Vagina (tissue), 2 donors: ENCODE results near the gene RAB3B.

ENCODE experiments used
- POLR2A ChIP-seq, 2 donors: fragments of 450-650 bp; IDR thresholded peaks; one replicate each; pipeline ENCODE4 v1.6.1; 2017; ENCODE audit warnings: antibody characterized with exemption in 2 of 2, mild to moderate bottlenecking in 2 of 2, moderate library complexity in 2 of 2
- TF ChIP-seq, protein P1 (sequence below), 3 experiments: fragments of 450-650 bp in 2 of 3; fragments of 200-600 bp in 1 of 3; sonication (generic) in 1 of 3; IDR thresholded peaks; one replicate each; pipeline ENCODE4 v1.5.1; 2017 to 2019; ENCODE audit warnings: antibody characterized with exemption in 3 of 3, mild to moderate bottlenecking in 2 of 3, moderate library complexity in 2 of 3

DNA sequence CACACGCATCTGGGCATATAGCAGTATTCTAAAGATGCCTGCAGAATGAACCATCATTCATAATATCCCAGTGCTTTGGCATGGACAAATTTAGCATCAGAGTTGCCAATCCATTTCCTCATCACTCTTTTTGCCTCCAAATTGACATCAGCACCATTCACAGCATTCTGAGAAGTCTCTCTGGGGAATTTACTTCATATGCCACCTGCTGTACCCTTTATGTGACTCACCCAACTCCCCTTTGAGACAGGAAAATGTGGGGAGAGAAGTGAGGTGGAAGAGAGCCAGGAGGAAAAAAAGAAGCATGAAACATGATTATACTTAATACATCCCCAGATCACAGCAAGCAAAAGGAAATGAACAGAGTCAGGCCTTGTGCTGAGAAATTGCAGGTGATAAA lies 37.4 kb downstream of the RAB3B start:
- TF ChIP-seq POLR2A (IDR thresholded peaks at IDR 0.05), result no peak
- TF ChIP-seq, protein P1, sequence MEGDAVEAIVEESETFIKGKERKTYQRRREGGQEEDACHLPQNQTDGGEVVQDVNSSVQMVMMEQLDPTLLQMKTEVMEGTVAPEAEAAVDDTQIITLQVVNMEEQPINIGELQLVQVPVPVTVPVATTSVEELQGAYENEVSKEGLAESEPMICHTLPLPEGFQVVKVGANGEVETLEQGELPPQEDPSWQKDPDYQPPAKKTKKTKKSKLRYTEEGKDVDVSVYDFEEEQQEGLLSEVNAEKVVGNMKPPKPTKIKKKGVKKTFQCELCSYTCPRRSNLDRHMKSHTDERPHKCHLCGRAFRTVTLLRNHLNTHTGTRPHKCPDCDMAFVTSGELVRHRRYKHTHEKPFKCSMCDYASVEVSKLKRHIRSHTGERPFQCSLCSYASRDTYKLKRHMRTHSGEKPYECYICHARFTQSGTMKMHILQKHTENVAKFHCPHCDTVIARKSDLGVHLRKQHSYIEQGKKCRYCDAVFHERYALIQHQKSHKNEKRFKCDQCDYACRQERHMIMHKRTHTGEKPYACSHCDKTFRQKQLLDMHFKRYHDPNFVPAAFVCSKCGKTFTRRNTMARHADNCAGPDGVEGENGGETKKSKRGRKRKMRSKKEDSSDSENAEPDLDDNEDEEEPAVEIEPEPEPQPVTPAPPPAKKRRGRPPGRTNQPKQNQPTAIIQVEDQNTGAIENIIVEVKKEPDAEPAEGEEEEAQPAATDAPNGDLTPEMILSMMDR (IDR thresholded peaks at IDR 0.05), result no peak
